AG09309 (cell line): ENCODE results near the gene PPARG.

Experiments used
- DNase-seq: peaks from one replicate; pipeline ENCODE4 v3.0.0-alpha.2; 2010; ENCODE audit warnings: low read depth
- H3K4me3 ChIP-seq: 2 replicates; pipeline ENCODE4 v1.5.1; 2011; ENCODE audit warnings: mild to moderate bottlenecking, low read depth, low read length, moderate library complexity; ENCODE audit not compliant: control insufficient read depth
- TF ChIP-seq, protein P1 (sequence below): IDR thresholded peaks from 2 replicates; pipeline ENCODE4 v1.5.1; 2011; ENCODE audit warnings: mild to moderate bottlenecking, low read depth, low read length, inconsistent platforms; ENCODE audit not compliant: insufficient read depth, control insufficient read depth; ENCODE audit errors: missing control alignments

Gene PPARG

DNA sequence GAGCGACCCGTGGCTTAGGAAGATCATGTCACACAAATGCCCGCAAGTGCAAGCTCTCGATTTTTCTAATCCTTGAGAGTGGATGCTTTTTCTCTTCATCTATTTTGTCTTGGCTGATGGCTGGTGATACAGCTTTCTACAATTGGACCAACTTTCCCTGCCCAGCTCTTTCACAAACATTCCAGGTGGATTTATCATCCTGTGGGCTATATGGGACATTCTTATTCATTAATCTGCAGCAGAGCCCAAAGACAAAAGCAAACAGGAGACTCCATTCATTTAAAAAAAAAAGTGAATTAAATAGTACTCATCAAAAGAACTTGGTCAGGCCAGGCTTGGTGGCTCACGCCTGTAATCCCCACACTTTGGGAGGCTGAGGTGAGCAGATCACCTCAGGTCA lies 181.2 kb downstream of the PPARG start:
- no peak for DNase-seq
- TF ChIP-seq, protein P1, sequence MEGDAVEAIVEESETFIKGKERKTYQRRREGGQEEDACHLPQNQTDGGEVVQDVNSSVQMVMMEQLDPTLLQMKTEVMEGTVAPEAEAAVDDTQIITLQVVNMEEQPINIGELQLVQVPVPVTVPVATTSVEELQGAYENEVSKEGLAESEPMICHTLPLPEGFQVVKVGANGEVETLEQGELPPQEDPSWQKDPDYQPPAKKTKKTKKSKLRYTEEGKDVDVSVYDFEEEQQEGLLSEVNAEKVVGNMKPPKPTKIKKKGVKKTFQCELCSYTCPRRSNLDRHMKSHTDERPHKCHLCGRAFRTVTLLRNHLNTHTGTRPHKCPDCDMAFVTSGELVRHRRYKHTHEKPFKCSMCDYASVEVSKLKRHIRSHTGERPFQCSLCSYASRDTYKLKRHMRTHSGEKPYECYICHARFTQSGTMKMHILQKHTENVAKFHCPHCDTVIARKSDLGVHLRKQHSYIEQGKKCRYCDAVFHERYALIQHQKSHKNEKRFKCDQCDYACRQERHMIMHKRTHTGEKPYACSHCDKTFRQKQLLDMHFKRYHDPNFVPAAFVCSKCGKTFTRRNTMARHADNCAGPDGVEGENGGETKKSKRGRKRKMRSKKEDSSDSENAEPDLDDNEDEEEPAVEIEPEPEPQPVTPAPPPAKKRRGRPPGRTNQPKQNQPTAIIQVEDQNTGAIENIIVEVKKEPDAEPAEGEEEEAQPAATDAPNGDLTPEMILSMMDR, result no peak
- no peak overlapping the region for H3K4me3 ChIP-seq

DNA sequence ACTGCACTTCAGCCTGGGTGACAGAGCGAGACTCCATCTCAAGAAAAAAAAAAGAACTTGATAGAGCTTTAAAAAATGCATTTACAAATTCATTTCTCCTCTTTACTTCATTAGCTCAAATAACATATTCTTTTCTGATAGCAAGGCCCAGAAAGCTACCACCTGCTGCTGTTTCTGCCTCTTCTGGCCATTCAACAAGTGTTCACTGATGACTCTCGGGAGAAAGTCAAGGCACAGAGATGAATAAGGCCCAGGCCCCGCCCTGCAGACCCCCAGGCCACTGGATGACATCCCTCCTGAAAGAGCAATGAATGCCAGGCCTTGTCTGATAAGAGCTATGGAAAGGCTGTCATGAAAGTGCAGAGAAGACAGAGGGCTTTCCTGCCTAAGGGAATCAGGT lies 181.8 kb downstream of the PPARG start:
- TF ChIP-seq, protein P1, result no peak
- no peak overlapping the region for H3K4me3 ChIP-seq

DNA sequence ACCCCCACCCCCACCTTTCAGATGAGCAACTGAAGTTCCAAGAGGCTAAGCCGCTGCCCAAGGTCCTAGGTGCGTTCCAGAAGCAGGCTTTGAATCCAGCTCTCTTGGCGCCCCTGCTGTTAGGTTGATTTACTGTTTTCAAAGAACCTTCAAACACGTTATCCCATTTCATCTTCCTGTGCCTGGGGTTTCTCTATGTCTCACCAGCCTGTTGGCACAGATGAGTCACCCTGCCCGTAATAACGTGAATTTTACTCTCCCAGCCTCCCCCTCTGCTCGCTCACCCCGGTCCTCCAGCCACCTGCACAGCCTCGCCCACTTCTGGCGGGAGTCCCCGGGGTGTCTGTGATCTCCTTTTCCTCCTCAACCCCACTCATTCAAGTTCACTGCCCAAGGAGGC lies 182.4 kb downstream of the PPARG start:
- no peak for DNase-seq
- H3K4me3 ChIP-seq, result no peak overlapping the region
- TF ChIP-seq, protein P1, result no peak

More for the DNA sequence above, 181.8 kb downstream of the PPARG start:
- no peak for DNase-seq

DNA sequence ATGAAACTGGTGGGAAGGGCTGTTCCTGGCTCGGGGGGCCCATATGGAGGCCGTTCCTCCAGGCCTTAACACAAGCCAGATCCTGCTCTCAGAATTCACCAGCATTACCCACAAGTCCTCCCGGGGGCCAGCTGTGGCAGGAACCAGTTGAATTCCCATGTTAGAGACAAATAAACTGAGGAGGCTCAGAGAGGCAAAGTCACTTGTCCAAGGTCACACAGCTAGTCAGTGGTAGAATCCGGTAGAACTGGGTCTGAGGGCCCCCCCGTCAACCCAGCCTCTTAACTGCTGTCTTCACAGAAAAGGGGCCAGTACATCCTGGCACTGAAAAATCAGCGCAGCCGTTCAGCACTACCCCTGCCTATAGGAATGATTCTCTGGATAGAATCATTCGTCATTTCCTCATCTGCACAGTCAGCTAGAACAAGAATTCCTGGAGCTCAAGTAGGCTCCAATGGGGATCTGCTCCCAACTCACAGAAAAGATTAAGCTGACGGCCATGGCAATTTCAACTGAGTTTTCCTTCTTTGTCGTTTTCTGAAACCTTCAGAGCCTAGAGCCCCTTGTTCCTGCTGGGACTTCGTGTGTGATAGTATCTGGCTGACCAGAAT lies 183.2 kb downstream of the PPARG start:
- TF ChIP-seq, protein P1, result no peak
- no peak overlapping the region for H3K4me3 ChIP-seq
- no peak for DNase-seq

DNA sequence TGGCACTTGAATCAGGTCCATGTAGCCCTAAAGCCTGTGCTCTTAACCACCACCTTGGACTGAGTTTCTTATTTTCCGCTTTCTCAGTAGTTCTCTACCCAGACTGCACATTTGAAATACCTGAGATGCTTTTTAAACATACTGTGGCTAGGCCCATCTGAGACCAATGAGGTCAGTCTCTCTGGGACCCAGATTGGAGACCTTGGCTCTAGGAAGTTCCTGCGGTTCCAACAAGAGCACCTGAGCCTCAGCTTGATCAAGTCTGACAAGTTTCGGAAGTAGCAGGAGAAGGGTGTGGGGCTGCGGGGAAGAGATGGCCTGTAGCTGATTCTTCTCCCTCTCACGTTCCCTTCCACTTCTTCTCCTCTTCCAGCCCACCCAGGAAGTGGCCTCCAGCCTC lies 183.9 kb downstream of the PPARG start:
- no peak overlapping the region for H3K4me3 ChIP-seq
- TF ChIP-seq, protein P1, result no peak
- no peak for DNase-seq

DNA sequence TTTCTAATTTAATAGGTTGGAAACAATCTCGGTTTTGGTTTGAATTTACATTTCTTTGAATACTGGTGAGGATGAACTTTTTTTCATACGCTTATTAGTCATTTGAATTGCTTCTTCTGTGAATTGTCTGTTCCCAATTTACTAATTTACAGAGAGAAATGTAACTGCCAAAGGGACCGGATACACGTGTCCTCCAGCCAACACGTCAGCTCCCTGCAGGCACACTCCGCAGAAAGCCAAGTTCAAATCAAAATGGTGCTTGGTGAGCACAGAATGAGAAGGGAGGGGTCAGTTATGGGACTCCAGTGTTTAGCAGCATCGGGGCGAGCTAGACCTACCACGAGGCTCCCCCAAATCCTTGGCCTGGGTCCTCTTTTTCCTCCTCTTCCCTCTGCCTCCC lies 184.6 kb downstream of the PPARG start:
- no peak overlapping the region for H3K4me3 ChIP-seq
- TF ChIP-seq, protein P1, result no peak
- DNase-seq, result no peak
